ENCODE data around the gene NCK1. TPM values are rescaled to one million over a fixed set of nuclear protein-coding genes. Genes with fewer than 3 reads are reported as not detected.
"Not testable (repeated sequence)": the region's sequence is repeated elsewhere in the genome, so short reads cannot be mapped to it uniquely, and the experiment has no call there.

NCK1 gene
- total RNA-seq, 2 experiments from 2014 or later, result 39.2 to 48.5 TPM

- H3K4me3 Mint-ChIP-seq, H3K27ac Mint-ChIP-seq, DNase-seq, H3K27me3 Mint-ChIP-seq, POLR2A ChIA-PET, CTCF ChIA-PET: not testable (repeated sequence)
- Mint-ChIP-seq H3K36me3 (ENCODE audit: low read depth) (peaks cover 41% of the 10 kb centered on the region), H3K9me3 (peaks cover 22% of the 10 kb centered on the region), H3K4me1 (peaks cover 38% of the 10 kb centered on the region)
These were observed 17.5 kb downstream of the NCK1 start for GRCh38 chr3:136879510-136879909.

- no peak for DNase-seq
- Mint-ChIP-seq H3K9me3 (peaks cover 16% of the 10 kb centered on the region), H3K36me3 (ENCODE audit: low read depth) (peaks cover 39% of the 10 kb centered on the region), H3K4me1 (peaks cover 61% of the 10 kb centered on the region), H3K27me3 (no peaks in the 10 kb centered on the region), H3K4me3 (no peak overlapping the region), H3K27ac (no peak overlapping the region)
- POLR2A ChIA-PET, result no interaction called here
- CTCF ChIA-PET, result no interaction called here
These were observed 20.6 kb downstream of the NCK1 start for GRCh38 chr3:136882571-136882970.

DNA sequence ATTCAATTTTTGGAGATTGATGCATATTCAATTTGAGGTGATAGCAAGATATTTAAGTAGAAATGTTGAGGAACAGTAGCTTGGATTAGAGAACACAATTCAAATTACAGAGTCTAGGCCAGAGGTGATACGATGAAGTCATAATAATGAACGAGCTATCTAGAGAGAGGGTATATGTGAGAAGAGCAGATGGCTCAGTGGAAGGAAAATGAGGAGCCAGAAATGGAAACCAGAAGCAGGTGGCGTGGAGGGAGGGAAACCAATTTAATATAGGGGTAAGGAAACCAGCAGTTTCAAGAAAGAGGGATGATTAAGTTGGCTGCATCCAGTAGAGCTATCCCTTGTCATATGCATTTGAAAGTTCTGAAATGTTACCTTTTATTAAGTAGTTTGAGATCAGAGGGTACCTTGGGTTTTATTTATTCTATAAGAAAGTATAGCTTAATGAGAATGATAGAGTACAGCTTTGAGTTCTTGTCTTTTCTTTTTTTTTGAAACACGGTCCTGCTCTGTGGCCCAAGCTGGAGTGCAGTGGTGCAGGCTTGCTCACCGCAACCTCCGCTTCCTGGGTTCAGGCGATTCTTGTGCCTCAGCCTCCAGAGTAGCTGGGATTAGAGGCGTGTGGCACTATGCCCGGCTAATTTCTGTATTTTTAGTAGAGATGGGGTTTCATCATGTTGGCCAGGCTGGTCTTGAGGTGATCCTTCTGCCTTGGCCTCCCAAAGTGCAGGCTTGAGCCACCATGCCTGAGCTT, 22.1 kb downstream of the NCK1 start:
- DNase-seq, result no peak
- H3K4me1 Mint-ChIP-seq, result peaks cover 63% of the 10 kb centered on the region
- CTCF ChIA-PET, result interaction anchor here (0.6 to 1.3 kb wide), 6 partner anchors 10 to 286 kb away, joined by 3 to 6 read pairs (median 4); partner anchors contain the start of gene STAG1

DNA sequence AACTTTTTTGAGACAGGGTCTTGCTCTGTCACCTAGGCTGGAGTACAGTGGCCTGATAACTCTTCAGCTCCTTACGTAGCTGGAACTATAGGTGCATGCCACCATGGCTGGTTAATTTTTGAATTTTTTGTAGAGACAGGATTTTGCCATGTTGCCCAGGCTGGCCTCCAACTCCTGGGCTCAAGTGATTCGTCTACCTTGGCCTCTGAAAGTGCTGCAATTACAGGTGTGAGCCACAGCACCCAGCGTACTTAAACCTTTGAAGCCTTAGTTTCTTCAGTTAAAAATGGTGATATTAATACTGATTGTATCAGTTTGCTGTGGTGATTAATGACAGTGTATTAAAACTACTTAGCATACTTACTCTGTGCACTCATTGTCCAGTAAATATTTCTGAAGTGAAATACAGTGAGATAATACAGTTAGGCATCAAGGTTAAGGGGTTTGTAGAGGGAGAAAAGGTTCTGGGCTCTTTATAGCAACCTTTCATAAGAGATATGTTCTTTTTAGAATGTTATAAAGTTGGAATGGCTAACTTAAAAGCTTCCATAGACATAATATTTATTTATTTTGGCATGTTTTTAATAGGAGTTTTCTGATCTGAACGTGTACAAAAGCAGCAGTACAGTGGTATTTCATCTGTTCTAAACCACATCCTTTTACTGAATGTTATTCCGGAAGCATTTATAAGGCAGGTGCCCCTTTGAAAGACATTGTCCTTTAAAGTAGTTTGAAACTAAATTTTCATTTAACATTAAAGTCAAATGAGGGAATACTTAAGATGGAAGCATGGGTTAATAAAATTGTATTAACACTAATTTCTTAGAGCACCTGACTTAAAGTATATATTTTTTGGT, 23.6 kb downstream of the NCK1 start:
- DNase-seq, result no peak
- Mint-ChIP-seq H3K27me3 (no peaks in the 10 kb centered on the region), H3K4me3 (peak overlapping the region; percentile 53), H3K9me3 (peaks cover 18% of the 10 kb centered on the region), H3K27ac (peak overlapping the region; percentile 87), H3K36me3 (ENCODE audit: low read depth) (peaks cover 38% of the 10 kb centered on the region), H3K4me1 (peaks cover 61% of the 10 kb centered on the region)
- ChIA-PET CTCF (interaction anchor here (1.6 kb wide), 1 partner anchor 13 kb away, joined by 5 read pairs; no protein-coding TSS in a partner anchor), POLR2A (interaction anchor here (0.6 kb wide), 1 partner anchor 774 kb away, joined by 4 read pairs; no protein-coding TSS in a partner anchor)

More for the DNA sequence above, 22.1 kb downstream of the NCK1 start:
- peaks cover 12% of the 10 kb centered on the region for H3K9me3 Mint-ChIP-seq
- H3K27me3 Mint-ChIP-seq, result no peaks in the 10 kb centered on the region
- H3K27ac Mint-ChIP-seq, result peak overlapping the region; percentile 4
- POLR2A ChIA-PET, result no interaction called here
- H3K36me3 Mint-ChIP-seq (ENCODE audit: low read depth), result peaks cover 35% of the 10 kb centered on the region
- H3K4me3 Mint-ChIP-seq, result no peak overlapping the region

DNA sequence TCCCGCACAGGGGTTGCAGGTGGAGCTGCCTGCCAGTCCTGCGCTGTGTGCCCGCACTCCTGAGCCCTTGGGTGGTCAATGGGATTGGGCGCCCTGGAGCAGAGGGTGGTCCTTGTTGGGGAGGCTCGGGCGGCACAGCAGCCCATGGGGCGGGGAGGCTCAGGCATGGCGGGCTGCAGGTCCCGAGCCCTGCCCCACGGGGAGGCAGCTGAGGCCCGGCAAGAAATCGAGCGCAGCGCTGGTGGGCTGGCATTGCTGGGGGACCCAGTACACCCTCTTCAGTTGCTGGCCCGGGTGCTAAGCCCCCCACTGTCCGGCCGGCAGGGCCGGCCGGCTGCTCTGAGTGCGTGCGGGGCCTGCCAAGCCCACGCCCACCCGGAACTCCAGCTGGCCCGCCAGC, 27.9 kb downstream of the NCK1 start:
- peaks cover 48% of the 10 kb centered on the region for H3K4me1 Mint-ChIP-seq
- H3K36me3 Mint-ChIP-seq (ENCODE audit: low read depth), result peaks cover 59% of the 10 kb centered on the region
- ChIA-PET POLR2A (no interaction called here), CTCF (interaction anchor here (1.5 kb wide), 1 partner anchor 34 kb away, joined by 3 read pairs; no protein-coding TSS in a partner anchor)
- H3K27ac Mint-ChIP-seq, result no peak overlapping the region
- no peak overlapping the region for H3K4me3 Mint-ChIP-seq
- peaks cover 29% of the 10 kb centered on the region for H3K9me3 Mint-ChIP-seq
- no peaks in the 10 kb centered on the region for H3K27me3 Mint-ChIP-seq
- no peak for DNase-seq

- no peak for DNase-seq
- CTCF ChIA-PET, result no interaction called here
- POLR2A ChIA-PET, result no interaction called here
- Mint-ChIP-seq H3K4me3 (no peak overlapping the region), H3K27ac (no peak overlapping the region), H3K27me3 (no peaks in the 10 kb centered on the region), H3K36me3 (ENCODE audit: low read depth) (peaks cover 59% of the 10 kb centered on the region), H3K4me1 (peaks cover 31% of the 10 kb centered on the region), H3K9me3 (peaks cover 29% of the 10 kb centered on the region)
These were observed 30.2 kb downstream of the NCK1 start for GRCh38 chr3:136891934-136892855.

DNA sequence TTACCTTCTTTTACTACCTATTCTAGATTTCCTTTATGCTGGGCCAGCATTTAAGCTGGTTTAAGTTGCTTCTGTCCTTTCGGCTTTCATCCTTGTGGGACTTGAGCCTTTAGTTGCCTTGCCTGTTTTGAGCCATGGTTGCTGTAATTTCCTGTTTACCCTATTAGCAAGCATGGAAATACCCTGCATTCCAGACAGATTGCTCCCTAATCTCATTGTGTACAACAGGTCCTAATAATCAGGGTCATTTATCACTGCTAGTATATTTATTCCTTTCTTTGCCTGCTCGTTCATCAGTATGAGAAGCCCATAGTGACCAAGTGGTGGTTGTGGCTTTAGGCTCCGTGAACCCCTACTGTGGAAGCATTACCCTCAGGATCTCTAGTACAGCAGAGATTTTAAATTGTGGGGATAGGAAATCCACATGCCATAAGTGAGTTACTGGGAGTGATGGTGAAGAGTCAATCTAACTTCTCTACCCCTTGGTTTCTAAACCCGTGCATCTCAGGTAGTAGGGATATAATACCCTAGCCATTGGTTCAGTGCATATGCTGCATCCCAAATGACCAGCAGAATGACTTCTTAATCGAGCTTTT, 31.9 kb downstream of the NCK1 start:
- H3K27me3 Mint-ChIP-seq, result no peaks in the 10 kb centered on the region
- peaks cover 26% of the 10 kb centered on the region for H3K9me3 Mint-ChIP-seq
- ChIA-PET CTCF (interaction anchor here (0.6 kb wide), 1 partner anchor 1225 kb away, joined by 3 read pairs; no protein-coding TSS in a partner anchor), POLR2A (no interaction called here)
- no peak overlapping the region for H3K27ac Mint-ChIP-seq
- no peak overlapping the region for H3K4me3 Mint-ChIP-seq
- peaks cover 33% of the 10 kb centered on the region for H3K4me1 Mint-ChIP-seq
- no peak for DNase-seq
- H3K36me3 Mint-ChIP-seq (ENCODE audit: low read depth), result peaks cover 55% of the 10 kb centered on the region

GRCh38 chr3:136897171-136897570, 35.2 kb downstream of the NCK1 start:
- peaks cover 54% of the 10 kb centered on the region for H3K4me1 Mint-ChIP-seq
- H3K27ac Mint-ChIP-seq, H3K27me3 Mint-ChIP-seq, DNase-seq, POLR2A ChIA-PET, H3K4me3 Mint-ChIP-seq: not testable (repeated sequence)
- H3K9me3 Mint-ChIP-seq, result peaks cover 24% of the 10 kb centered on the region
- peaks cover 57% of the 10 kb centered on the region for H3K36me3 Mint-ChIP-seq (ENCODE audit: low read depth)
- CTCF ChIA-PET, result interaction anchor here (0.6 to 1.8 kb wide), 3 partner anchors 8 to 822 kb away, joined by 3 to 4 read pairs (median 3); no protein-coding TSS in a partner anchor

- no peak overlapping the region for H3K4me3 Mint-ChIP-seq
- H3K9me3 Mint-ChIP-seq, result peaks cover 22% of the 10 kb centered on the region
- H3K4me1 Mint-ChIP-seq, result peaks cover 50% of the 10 kb centered on the region
- peaks cover 60% of the 10 kb centered on the region for H3K36me3 Mint-ChIP-seq (ENCODE audit: low read depth)
- CTCF ChIA-PET, result interaction anchor here (0.7 to 1.8 kb wide), 7 partner anchors 10 to 146 kb away, joined by 3 to 5 read pairs (median 4); partner anchors contain the start of gene STAG1
- POLR2A ChIA-PET, result no interaction called here
- no peak for DNase-seq
- no peak overlapping the region for H3K27ac Mint-ChIP-seq
- no peaks in the 10 kb centered on the region for H3K27me3 Mint-ChIP-seq
These were observed 36.5 kb downstream of the NCK1 start for GRCh38 chr3:136898549-136898948.

DNA sequence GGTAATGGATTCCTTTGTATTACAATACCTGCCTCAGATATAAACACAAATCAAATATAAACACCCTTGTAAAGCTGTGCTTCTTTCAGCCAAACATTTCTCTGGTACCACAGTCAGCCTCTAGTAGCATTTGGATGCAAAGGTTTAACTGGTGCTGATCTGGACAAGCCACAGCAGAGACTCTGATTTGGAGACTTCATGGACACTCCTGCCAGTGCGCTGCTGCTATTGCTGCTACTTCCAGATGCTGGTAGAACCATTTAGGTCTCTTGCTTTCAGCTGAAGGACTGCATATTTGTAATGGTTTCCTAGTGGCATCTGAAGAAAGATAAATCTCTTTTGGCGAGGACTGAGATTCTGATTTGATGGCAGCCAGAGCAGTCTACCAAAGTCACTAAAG, 36.9 kb downstream of the NCK1 start:
- CTCF ChIA-PET, result interaction anchor here (0.7 to 1.8 kb wide), 7 partner anchors 10 to 146 kb away, joined by 3 to 5 read pairs (median 4); partner anchors contain the start of gene STAG1
- no peak overlapping the region for H3K27ac Mint-ChIP-seq
- H3K27me3 Mint-ChIP-seq, result no peaks in the 10 kb centered on the region
- DNase-seq, result no peak
- H3K36me3 Mint-ChIP-seq (ENCODE audit: low read depth), result peaks cover 61% of the 10 kb centered on the region
- peaks cover 23% of the 10 kb centered on the region for H3K9me3 Mint-ChIP-seq
- peaks cover 46% of the 10 kb centered on the region for H3K4me1 Mint-ChIP-seq
- POLR2A ChIA-PET, result interaction anchor here (0.6 kb wide), 1 partner anchor 146 kb away, joined by 7 read pairs; no protein-coding TSS in a partner anchor
- no peak overlapping the region for H3K4me3 Mint-ChIP-seq

DNA sequence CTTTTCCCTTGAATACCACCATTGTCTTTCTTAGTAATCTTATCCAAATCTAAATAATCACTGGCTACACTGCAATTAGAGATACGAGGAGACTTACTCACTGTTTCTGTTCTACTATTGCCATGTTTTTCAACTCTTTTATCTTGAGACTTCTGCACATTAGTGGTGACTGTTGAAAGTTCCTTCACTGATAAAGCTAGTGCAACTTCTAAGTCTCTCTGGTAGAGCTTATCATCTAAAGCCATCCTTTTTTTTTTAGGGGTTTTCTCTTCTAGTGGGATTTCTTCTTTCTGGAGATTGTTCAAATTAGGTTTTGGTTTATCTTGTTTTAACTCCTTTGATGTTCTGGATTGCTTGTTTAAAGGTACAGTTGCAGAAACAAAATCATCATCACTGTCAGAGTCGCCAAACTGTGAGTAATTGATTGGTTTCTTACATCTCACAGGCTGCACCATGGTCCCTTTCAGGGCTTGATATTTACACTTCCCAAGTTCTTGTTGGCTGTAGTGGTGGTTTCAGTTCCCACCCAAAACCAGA, 37.7 kb downstream of the NCK1 start:
- Mint-ChIP-seq H3K4me1 (peaks cover 42% of the 10 kb centered on the region), H3K36me3 (ENCODE audit: low read depth) (peaks cover 62% of the 10 kb centered on the region), H3K27me3 (no peaks in the 10 kb centered on the region), H3K9me3 (peaks cover 25% of the 10 kb centered on the region), H3K27ac (peak overlapping the region; percentile 48), H3K4me3 (no peak overlapping the region)
- DNase-seq, result no peak
- POLR2A ChIA-PET, result interaction anchor here (0.6 kb wide), 1 partner anchor 147 kb away, joined by 7 read pairs; no protein-coding TSS in a partner anchor
- CTCF ChIA-PET, result interaction anchor here (1.7 kb wide), 1 partner anchor 14 kb away, joined by 5 read pairs; no protein-coding TSS in a partner anchor

Data from activated CD4-positive, alpha-beta T cell treated with anti-CD3 and anti-CD28 coated beads, Interleukin-2, amount 10 ng/mL, durations not matched to agents 7 days and 5 days (primary cell).